Femur (tissue), 1 donor: ENCODE data around the gene SRCIN1.

Source experiments
- DNase-seq: peaks from one replicate; pipeline ENCODE4 v3.0.0-alpha.2; 2017

Gene SRCIN1

DNA sequence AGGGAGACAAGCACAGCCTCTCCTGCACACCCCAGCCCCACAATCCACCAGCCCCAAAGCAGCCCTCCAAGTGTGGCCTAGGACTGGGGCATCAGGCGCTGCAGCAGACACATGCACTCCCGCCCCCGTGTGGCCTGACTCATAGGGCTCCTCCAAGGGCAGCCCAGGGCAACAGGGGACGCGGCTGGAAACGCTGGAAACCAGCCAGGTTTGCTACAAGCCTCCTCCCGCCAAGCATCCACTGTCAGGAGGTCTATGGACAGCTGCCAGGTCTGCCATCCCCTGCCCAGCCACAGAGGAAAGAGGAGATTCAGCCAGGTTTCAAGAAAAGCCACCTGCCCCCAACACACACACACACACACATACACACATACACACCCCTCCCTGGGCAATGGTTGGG lies 25.8 kb downstream of the SRCIN1 start:
- DNase-seq: peak; percentile 47

DNA sequence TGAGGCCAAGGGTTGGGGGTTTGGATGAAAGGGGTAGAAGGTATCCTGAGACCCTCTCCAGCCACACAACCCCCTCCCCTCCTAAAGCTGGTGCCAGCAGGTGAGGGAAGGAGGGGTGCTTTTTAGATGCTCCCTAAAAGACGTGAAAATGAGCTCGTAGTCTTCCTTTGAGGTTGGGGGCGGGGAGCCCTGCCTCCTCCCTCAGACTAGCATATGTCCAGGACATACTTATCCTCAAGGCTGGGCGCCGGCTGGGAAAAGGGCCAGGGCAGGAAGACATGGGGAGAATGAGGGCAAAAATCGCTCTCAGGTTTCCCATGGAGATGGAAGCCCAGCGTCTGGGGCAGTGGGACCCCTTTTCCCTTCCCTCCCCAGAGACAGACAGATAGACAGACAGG lies 26.7 kb downstream of the SRCIN1 start:
- DNase-seq: no peak

DNA sequence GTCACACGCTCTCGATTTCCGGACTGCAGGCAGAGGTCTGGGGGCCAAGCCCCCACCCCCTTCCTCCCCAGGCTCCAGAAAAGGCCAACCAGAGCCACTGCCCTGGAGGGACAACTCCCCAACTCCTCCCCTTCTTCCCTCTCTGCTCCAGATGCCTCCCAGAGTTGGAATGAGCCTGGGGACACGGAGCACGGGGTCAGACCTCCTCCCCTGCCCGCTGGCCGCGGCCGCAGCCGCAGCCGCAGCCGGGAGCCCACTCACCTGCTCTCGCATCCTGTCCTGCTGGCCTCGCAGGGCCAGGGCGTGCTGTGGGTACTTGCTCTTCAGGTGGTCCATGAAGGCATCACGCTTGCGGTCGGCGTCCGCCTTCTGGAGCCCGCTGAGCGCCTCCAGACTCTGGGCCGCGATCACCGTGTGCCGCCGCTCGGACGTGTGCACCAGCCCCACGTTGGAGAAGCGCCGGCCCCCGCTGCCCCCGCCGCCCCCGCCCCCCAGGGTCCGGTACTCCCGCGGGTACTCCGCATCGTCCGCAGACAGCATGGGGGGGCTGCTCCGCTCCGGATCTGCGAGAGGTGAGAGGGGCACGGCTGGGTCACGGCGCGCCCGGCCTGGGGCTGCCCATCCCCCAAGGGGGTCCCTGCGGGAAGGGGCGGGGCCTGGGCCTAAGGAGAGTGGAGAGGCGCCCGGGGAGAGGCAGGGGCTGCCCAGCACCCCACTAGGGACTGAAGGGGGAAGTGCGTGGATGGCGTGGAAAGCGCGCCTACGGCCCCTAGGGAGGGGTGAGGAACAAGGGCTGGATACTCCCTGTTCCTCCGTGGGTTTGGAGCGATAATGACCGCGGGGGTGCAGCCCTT lies 27.3 kb downstream of the SRCIN1 start:
- DNase-seq: no peak

DNA sequence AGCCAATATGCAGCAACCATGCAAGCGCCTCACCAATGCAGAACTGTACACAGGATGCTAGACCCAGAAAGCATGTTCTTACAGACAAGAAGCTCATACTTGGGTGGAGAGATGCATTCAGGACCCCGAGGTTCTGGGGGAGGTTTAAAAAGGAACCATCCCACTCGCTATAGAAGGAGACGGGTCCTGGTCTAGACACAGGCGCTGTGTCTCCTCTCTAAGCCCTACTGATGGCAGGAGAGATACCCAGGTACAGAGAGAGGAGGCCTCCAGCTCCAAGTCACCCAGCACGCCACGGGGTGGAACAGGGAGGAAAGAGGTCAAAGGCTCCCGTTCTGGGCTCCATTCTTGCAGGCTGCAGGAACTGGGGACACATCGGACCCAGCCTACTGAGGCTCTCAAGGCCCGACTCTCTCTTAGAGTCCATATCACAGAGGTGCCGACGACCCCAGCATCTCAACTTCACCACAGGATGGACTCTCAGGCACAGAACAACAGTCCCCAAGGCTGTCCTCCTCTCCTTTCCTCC lies 28.0 kb downstream of the SRCIN1 start:
- no peak for DNase-seq

DNA sequence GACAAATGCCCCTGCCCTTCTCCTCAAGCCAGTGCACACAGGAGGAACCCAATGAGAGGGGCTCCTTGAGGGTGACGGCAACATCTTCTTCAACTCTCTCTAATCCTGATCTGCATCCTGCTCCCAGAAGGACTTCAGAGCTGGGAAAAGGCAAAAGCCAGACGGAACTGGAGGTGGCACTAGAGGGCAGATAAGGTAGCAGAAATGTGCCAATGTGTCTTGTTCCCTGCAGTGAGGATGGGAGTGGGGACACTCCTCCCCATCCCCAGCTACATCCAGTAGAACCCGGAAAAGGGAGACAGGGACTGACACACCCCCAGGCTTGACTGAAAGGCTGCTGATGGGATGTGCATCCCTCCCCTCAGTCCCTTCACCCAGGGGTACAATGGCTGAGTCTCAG lies 28.5 kb downstream of the SRCIN1 start:
- no peak for DNase-seq

DNA sequence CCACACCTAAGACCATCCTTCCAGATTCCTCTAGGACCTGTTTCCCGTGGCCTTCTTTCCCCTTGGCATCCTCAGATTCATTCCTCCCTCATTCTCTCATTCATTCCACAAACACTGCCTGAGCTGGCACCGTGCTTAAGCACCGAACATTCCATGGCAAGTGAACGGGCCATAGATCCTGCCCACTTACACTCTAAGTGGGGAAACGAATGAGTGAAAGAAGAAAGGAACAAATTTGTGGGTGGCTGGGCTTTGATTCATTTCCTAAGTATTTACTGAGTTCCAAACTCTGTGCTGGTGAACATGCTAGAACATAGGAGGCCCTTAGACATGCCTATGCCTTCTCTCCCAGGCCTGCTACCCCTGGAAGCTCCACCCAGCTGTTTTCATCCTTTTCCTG lies 30.0 kb downstream of the SRCIN1 start:
- DNase-seq: no peak

DNA sequence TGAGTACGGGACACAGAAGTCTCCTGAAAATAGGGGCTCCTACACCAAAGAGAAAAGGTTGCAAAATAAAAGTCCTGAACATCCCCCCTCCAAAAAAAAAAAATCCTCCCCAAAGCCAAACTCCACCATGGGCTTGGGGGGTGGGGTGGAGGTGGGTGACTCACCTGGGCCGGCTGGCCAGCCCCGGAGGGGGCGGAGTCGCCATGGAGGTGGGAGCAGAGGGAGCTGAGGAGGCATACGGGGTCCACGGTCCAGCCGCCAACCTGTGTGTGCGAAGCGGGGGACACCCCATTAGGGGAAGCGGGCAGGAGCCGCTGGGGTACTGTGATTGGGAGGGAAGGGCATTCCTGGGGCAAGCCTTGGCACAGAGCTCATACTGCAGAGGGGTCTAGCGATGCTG lies 31.0 kb downstream of the SRCIN1 start:
- no peak for DNase-seq

DNA sequence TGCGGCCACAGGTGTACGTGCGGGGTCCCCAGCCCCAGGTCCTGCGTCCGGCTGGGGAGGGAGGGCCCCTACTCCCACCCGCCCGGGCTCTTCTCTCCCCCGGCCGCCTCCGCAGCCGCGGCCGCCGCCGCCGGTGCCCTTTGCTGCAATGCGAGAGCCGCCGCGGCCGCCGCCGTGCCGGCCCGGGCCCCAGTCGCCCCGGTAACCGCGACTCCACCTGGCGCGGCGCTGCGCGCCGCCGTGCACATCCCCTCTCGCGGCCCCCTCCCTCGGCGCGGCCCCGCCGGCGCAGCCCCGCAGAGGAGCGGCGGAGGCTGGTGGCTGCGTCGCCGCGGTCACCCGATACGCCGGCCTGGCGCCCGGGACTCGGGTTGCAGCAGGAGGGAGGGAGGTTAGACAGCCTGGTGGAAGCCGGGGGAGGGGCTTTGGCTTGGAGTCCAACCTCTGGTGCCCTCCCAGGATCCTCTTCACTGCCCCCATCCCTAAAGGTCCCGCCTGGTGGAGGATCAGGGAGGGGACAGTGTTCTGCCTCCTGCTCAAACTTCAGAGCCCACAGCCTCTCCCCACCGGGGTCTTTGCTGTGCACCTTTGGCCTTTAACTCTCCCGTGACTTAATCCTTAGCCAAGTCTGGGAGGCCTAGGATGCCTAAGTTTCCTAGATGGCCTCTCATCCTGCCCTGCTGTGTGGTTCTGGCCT lies 32.9 kb downstream of the SRCIN1 start:
- DNase-seq: peak; percentile 47

DNA sequence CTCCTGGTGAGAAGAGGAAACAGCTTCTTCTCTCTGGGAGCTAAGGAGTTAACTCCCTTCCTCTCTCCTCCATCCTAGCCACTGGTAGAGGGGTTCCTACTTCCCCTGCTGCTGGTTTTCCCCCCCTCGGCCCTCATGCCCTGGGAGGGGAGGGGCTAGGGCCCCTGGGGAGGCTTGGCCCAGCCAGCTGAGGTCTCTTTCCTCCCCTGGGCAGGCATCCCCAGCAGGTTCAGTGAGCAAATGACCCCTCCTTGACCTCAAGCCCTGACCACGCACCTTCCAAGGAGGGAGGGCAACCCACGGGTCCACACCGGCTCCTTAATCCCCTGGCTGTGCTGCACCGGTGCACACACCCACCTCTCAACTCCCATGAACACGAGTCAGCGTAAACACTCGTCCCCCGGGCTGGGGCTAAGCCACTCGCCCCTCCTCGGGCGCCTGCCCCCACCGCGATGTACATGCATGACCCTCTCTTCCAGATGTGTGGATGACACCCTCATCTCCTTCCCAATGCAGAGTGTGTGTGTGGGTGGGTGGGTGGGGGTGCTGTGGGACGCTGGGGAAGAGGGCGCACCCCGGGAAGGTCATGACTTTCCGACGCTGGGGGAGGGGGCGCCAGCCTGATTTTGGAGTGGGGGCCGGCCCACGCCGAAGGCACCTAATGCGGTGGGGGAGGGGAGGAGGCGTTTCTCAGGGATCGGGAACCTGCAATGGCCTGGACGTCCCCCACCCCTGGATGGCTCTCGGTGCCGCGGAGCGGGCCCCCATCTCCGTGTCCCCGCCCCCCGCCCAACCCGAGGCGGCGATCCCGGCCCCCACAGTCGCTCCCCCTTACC lies 33.7 kb downstream of the SRCIN1 start:
- DNase-seq: no peak

DNA sequence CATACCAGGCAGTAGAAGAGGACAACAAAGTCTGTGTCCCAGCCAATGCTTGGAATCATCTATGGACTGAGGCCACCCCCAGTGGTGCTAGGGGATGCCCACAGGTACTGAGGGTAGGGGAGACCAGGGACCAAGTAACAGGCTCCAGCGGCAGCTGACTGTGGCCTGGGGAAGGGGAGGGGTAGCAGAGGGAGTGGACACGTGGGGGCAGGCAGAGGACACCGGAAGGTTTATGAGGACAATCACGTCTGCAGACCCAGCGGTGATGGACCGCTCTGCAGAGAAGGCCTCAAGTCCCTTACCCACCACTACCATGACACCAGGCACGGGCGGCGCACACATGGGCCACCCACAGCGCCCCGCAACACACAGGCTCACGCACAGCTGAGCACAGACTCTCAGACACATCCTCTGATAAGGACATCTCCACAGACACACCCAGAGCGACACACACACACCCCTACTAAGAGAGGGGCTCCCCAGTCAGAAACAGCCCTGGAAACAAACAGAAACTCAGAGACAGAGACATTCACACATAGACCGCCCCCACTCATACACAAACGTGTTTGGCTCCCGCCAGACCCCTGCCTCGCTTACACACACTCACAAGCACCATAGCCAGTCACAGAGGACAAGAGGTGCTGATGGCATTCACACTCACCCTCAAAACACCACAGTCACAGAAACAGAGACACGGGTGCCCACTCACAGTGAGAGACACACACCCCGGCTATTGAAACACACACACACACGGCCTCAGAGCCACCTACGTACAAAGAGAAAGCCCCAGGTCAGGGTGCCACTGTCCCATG lies 35.8 kb downstream of the SRCIN1 start:
- no peak for DNase-seq

DNA sequence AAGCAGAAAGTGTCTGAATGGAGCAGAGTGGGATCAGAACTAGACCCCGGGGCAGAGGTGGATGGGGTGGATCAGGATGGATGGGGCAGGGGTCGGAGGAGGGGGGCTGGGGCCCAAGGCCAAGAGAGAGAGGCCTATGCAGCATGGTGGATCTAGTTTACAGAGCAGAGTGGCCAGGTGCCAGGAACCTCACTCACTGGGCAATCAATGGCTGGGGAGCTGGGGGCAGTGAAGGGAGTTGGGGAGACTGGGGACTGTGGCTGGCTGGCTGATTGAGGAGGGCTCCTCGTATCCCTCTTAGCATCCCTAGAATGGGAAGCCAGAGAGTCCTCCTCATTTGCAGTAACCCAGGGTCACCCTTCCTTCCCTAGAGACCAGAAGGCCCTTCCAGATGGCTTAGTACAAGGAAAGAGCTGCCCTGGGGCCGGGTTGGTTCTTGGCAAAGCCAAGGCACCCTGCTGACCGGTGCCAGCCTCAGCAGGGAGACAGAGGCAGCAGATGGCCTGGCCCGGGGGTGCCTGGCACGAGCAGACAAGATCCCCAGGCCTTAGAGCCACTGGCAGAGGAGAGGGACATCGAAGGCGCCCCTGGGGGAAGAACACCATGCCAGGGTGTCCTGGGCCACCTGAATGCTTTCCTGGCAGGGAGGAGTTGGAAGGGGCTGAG lies 36.8 kb downstream of the SRCIN1 start:
- DNase-seq: no peak

DNA sequence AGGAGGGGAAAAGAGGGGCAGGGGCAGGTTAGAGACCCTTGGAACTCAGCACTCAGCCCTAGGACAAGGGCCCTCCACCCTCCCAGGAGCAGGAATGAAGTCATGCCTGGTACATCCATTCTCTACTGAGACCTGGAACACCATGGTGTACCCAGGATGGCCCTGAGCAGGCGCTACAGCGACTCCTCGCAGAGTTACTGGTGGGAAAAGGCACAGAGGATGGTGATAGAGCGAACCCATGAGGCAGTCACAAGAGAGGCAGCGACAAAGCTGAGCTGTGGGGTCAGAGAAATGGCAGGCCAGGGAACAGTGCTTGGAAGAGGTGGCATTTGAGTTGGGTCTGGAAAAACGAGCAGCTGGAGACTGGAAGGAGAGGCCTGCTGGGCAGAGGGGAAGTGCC lies 37.5 kb downstream of the SRCIN1 start:
- no peak for DNase-seq

DNA sequence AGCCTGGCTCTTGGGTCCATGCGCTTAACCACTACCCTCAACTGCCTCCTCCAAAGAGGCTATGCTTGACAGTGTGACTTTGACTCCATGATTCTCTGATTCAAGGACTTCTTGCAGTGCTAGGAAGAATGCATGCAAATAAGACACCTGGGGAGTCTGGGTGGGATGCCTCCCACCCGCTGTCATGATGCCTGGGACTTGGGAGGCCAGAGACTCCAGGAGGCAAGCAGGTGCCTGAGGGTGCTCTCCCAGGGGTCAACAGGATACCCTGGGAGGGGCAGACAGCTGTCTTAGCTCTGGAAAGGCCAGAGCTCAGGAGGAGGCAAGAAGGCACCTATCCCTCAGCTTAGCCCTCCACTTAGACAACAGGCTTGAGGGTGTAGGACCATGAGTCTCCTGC lies 38.4 kb downstream of the SRCIN1 start:
- DNase-seq: no peak

DNA sequence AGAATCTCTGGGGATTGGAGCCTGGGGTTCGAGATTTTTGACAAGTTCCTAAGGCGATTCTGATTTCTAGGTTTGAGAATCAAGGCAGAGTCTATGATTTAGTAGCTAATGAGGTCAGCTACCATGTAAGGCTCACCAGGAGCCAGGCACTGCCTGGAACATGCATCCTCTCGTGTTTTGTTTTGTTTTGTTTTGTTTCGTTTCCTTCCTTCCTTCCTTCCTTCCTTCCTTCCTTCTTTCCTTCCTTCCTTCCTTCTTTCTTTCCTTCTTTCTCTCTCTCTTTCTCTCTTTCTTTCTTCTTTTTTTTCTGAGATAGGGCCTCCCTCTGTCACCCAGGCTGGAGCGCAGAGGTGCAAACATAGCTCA lies 39.1 kb downstream of the SRCIN1 start:
- no peak for DNase-seq

DNA sequence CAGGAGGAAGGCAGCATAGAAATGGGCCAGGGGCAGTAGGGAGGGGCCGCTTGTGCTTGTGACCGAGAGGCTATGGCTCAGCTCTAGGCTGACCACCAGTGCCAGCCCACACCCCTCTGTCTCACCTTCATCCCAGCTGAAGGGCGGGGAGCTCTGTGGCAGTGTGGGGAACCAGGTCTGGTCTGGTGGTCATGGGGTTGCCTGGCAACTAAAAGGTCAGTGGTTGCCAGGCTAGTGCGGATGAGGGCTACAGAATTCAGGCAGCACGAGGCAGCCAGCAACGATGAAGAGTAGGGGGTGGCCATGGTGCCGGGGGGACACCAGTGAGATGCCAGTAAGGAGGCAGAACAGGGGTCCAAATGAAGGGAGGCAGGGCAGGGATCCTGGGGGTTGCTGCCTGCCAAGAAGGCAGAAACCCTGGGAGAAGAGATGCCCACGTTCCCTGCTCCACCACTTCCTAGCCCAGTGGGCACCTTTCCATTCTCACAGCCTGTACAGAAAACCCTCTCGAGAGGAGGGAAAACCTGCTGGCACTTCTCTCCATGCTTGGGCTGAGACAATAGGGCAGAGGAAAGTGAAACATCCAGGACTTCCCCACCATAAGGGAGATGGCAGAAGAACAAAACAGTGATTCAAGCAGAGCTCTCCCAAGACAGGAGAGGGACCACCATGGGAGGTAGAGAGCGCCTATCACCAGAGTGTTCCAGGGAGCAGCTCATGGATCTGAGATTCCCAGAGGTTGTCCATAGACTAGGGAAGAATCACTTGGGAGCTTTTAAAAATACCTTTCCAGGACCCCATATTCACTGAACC lies 39.7 kb downstream of the SRCIN1 start:
- no peak for DNase-seq

DNA sequence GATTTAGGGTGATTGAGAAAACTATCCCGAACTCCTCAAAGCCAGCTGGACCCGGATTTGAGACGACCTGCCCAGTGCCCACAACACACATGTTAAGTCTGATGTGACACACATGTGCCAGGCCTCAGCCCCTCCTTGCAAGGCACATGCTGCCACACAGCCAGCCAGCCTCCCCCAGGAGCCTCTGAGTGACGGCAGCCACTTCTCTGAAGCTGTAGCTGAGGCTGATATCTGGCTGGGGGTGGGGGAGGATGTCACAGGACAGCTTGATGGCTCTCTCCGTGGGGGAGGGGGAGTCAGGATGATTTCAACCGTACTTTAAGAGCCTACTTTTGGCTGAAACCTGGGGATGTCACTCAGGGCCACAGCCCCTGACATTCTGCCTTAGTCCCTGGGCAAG lies 40.9 kb downstream of the SRCIN1 start:
- no peak for DNase-seq

DNA sequence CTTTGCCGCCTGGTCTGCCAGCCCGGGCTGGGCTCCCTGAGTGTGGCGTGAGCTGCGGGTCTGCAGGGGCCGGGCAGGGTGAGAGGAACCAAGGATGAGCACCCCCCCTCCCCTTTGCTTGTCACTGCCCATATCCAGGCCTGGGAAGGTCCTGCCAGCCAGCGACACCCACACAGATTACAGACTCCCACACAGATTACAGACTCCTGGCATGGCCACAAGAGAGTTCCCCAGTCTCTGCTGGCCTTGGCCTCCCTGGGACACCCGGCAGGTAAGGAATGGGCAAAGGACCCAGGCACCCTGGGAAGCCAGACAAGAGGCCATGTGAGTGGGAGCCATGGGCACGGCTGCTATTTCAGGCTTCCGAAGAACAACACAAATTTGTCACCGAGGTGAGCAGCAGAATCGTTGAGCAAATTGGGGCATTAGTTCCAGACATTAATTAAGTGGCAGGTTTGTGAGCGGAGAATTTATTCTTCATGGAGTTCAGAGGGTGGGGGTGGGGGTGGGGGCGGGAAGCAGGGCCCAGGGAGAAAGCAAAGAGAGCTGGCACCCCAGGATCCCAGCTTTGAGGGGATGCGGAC lies 41.4 kb downstream of the SRCIN1 start:
- no peak for DNase-seq

DNA sequence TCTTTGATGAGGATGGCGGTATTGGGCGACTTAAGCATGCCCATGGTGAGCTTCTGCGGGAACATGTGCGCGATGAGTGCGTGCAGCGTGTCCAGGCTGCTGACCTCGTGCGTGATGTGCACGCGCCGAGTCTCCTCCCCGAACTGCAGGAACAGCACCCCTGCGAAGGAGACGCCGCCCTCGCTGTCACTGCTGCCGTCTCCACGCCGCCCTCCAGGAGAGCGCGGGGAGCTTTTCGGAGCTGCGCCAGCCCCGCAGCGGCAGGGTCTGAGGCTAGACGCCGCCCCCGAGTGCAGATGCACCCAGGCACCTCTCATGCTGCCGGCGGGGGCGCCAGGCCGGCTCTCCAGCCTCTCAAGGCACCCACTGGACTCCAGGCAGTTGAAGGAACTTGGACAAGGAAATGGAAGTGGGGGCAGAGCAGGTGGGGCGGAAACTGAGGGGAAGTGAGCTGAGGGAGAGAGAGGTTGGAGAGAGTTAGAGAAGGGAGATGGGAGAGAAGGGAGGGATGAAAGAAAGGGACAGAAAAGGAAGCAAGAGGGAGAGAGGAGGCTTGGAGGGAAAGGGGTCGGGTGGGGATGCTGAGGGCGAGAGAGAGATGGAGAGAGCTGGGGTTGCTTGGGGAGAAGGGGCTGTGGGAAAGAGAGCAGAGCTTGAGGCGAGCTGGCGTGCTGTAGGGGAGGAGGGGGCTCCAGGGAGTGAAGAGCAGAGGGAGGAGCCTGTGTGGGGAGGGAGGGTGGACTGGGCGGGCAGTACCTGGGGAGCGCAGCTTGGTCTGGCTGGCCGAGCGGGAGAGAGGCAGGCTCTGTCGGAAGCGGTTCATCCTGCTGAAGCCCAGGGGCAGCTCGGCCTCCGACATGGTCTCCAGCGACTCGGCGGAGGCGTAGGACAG lies 42.1 kb downstream of the SRCIN1 start:
- DNase-seq: no peak

DNA sequence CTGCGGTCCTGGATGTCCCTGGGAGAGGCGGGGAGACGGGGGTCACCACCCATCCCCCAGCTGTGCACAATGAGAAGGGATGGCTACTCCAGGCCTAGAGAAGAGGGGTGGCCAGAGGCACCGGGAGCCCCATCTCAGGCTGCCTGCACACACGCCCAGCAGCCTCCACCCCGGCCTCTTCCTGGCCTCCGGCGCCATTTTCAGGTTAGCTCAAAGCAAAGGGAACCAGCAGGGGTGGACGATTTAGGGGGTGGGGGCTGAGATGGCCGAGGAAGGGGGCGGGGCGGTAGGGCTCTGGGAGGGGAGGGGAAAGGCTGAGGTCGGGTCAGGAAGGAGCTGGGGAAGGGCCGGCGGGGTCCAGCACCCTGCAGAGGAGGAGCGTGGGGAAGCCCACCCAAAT lies 42.8 kb downstream of the SRCIN1 start:
- DNase-seq: no peak

DNA sequence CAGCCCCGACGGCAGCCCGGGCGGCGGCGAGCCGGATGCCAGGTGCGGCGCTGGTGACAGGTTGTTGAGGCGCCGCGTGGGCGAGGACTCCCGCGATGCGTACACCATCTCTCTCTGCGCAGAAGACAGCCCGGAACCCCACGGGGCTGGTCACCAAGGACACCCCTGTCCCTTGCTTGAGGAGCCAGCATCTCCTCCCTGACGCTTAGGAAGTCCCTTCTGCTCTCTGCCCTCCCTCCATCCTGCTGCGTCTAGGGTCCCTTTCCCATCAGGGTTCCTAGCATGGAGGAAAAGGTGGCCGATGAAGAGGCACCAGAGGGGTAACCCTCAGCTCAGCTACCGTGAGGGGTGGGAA lies 43.6 kb downstream of the SRCIN1 start:
- DNase-seq: no peak
